Measurements from ENCODE around the gene RUBCNL.

Gene RUBCNL

DNA sequence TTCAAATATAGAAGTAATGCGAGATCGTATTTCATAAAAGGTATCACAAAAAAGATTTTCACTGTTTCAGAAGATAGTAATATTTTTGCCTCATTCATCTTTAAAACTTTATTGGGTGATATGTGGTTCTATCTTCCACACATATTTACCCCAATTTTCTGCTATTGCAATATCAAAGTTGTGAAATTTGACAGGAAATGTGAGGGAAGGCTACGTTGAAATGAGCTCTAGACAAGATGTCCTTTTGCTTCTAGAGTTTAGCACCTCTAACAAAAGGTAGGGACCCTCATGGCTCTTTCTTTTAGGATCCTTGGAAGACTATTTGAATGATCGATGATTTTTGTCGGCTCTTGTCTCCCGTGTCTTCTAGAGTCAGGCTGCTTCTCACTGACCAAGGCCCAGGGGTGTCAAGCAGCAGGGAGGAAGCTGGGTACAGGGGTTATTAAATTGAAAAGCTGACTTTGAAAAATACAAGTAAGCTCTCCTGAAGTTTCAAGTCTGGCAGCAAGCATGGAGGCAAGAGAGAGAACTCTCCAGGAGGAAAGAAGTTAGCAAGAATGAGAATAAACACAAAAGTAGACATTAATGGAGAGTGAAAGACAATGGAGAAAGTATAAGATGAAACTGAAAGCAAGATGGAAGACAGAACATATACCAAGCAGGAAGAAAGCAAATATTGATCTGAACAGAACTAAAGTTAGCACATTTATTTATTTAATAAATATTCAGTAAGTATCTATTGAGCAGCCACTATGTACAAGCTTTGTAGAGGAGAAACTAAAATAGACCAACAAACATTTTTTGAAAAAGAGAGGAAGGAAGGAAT, 73.4 kb downstream of the RUBCNL start:
- H3K9me3 ChIP-seq: no peaks in the 10 kb centered on the region
- intact Hi-C loops (cut with DNase I; ENCODE audit: low total_unique reads): no loop called here
- H3K4me1 ChIP-seq: no peaks in the 10 kb centered on the region
- no peaks in the 10 kb centered on the region for H3K27me3 ChIP-seq
- H3K27ac ChIP-seq: no peak overlapping the region
- no peak for DNase-seq
- H3K4me3 ChIP-seq: no peak overlapping the region
- TF ChIP-seq, protein P1, sequence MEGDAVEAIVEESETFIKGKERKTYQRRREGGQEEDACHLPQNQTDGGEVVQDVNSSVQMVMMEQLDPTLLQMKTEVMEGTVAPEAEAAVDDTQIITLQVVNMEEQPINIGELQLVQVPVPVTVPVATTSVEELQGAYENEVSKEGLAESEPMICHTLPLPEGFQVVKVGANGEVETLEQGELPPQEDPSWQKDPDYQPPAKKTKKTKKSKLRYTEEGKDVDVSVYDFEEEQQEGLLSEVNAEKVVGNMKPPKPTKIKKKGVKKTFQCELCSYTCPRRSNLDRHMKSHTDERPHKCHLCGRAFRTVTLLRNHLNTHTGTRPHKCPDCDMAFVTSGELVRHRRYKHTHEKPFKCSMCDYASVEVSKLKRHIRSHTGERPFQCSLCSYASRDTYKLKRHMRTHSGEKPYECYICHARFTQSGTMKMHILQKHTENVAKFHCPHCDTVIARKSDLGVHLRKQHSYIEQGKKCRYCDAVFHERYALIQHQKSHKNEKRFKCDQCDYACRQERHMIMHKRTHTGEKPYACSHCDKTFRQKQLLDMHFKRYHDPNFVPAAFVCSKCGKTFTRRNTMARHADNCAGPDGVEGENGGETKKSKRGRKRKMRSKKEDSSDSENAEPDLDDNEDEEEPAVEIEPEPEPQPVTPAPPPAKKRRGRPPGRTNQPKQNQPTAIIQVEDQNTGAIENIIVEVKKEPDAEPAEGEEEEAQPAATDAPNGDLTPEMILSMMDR (IDR thresholded peaks at IDR 0.05): no peak
- H3K36me3 ChIP-seq: no peaks in the 10 kb centered on the region

DNA sequence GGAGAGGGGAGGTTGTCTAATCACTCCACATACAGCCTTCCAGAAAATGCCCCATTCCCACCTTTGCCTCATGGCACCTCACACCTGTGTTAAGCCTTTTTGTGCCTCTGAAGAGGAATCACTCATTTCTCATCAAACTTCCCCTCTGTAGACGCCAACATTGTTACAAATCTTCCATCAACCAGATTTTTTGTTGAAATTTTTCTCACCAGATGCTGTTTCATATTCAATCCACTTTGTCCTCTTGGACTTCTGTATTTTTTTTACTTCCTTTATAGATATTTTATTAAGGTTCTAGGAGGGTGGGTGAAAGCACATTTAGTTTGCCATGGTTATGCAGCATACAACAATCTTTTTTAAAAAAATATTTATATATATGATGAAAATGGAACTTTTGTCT, 74.0 kb downstream of the RUBCNL start:
- Histone ChIP-seq H3K36me3 (no peaks in the 10 kb centered on the region), H3K9me3 (no peaks in the 10 kb centered on the region), H3K27me3 (no peaks in the 10 kb centered on the region), H3K27ac (no peak overlapping the region), H3K4me1 (no peaks in the 10 kb centered on the region), H3K4me3 (no peak overlapping the region)
- DNase-seq: no peak
- intact Hi-C loops (cut with DNase I; ENCODE audit: low total_unique reads): no loop called here
- TF ChIP-seq, protein P1 (IDR thresholded peaks at IDR 0.05): no peak

DNA sequence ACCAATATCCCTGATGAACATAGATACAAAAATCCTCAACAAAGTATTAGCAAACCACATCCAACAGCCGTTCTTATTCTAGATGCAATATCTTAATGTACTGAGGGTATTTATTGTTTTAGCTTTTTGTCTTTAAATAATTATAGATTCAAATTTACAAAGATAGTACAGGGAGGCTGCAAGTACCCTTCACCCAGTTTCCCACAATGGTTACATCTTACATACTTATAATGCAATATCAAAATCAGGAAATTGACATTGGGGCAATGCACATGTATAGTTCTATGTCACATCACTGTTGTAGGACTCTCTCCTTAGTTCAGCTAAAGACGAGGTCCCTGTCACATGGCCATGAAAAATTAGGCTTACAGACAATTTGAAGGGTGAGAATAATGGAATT, 75.8 kb downstream of the RUBCNL start:
- Histone ChIP-seq H3K27me3 (no peaks in the 10 kb centered on the region), H3K4me3 (no peak overlapping the region), H3K9me3 (no peaks in the 10 kb centered on the region), H3K4me1 (no peaks in the 10 kb centered on the region), H3K27ac (no peak overlapping the region), H3K36me3 (no peaks in the 10 kb centered on the region)
- TF ChIP-seq, protein P1 (IDR thresholded peaks at IDR 0.05): no peak
- intact Hi-C loops (cut with DNase I; ENCODE audit: low total_unique reads): no loop called here
- no peak for DNase-seq

DNA sequence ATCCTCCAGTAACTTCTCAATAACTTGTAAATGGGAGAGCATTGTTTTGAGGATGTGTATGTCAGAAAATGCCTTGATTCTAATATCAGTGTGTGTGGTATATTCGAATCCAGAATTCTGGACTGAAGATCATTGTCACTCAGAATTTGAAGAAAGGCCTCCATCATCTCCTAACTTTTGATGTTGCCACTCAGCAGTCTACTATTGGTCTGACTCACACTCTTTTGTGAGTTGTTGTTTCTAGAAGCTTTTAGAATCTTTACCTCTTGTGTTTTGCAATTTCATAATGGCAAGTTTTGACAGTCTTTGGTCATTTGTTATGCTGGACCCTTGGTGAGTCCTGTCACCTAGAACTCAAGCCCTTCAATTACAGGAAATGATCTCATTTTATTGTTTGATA, 77.0 kb downstream of the RUBCNL start:
- TF ChIP-seq, protein P1 (IDR thresholded peaks at IDR 0.05): no peak
- intact Hi-C loops (cut with DNase I; ENCODE audit: low total_unique reads): no loop called here
- Histone ChIP-seq H3K9me3 (no peaks in the 10 kb centered on the region), H3K27me3 (no peaks in the 10 kb centered on the region), H3K36me3 (no peaks in the 10 kb centered on the region), H3K27ac (no peak overlapping the region), H3K4me3 (no peak overlapping the region), H3K4me1 (no peaks in the 10 kb centered on the region)
- no peak for DNase-seq

DNA sequence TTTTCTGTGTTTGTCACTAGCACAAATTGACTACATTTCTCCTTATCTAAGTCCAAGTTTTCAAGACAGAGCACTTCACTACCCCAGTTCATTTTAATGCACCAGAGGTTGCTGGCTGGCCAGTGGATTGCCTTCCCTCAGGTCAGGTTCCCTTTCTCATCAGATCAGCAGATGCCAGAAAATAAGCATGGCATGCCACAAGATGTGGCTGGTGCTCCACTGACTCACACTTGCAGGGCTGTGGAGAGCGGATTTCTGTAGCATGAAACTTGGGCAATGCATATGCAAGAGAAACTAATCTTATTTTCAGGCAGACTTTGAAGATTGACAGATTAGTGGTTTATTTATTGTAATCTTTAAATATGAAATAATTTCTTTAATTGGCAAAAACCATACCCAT, 79.5 kb downstream of the RUBCNL start:
- no peaks in the 10 kb centered on the region for H3K9me3 ChIP-seq
- TF ChIP-seq, protein P1 (IDR thresholded peaks at IDR 0.05): no peak
- H3K4me3 ChIP-seq: no peak overlapping the region
- no peak overlapping the region for H3K27ac ChIP-seq
- H3K27me3 ChIP-seq: no peaks in the 10 kb centered on the region
- no peak for DNase-seq
- no peaks in the 10 kb centered on the region for H3K36me3 ChIP-seq
- no peaks in the 10 kb centered on the region for H3K4me1 ChIP-seq
- intact Hi-C loops (cut with DNase I; ENCODE audit: low total_unique reads): no loop called here

Measured in tibial artery (tissue), 4 donors.